Psoas muscle (tissue), 8 donors: ENCODE measurements around the gene PYDC1. TPM values are rescaled to one million over a fixed set of nuclear protein-coding genes. Genes with fewer than 3 reads are reported as not detected.
A peak's percentile ranks its signal among the peaks of the same experiment; 100 is the strongest.

Experiments
- ATAC-seq, 4 donors: fragments of 200-7000 bp; cut with Tn5 transposase; one replicate each; pipeline ENCODE4 v1.9.1; 2020; ENCODE audit warnings: moderate library complexity in 3 of 4, mild to moderate bottlenecking in 2 of 4
- DNase-seq, 2 donors: peaks; one replicate each; pipeline ENCODE4 v3.0.0-alpha.2; 2020
- H3K27ac ChIP-seq: fragments of 200-600 bp; one replicate; pipeline ENCODE4 v1.8.0; 2022
- H3K27me3 ChIP-seq, 3 donors: fragments of 200-600 bp in 1 of 3; one replicate each; pipeline versions ENCODE4 v1.6.1 to v1.8.0; 2013 to 2022; ENCODE audit warnings: low read length in 2 of 3, mild to moderate bottlenecking in 2 of 3, moderate library complexity in 1 of 3; ENCODE audit not compliant: insufficient read depth in 3 of 3
- H3K36me3 ChIP-seq, 2 donors: fragments of 200-600 bp in 1 of 2; one replicate each; pipeline versions ENCODE4 v1.6.1 to v1.8.0; 2013 to 2022; ENCODE audit warnings: low read depth in 1 of 2, mild to moderate bottlenecking in 1 of 2, moderate library complexity in 1 of 2; ENCODE audit not compliant: insufficient read depth in 1 of 2
- H3K4me1 ChIP-seq: fragments of 200-600 bp; one replicate; pipeline ENCODE4 v1.8.0; 2022
- H3K4me3 ChIP-seq: fragments of 200-600 bp; one replicate; pipeline ENCODE4 v1.8.0; 2022; ENCODE audit warnings: mild to moderate bottlenecking
- H3K9me3 ChIP-seq: fragments of 200-600 bp; one replicate; pipeline ENCODE4 v1.8.0; 2022
- WGBS, 3 donors: extraction: QIAGEN DNeasy Blood & Tissue Kit; methylation state at CpG; one replicate each; pipeline versions ENCODE4 v1.1.6 to v1.1.7; 2013; 5-methylcytosine and 5-hydroxymethylcytosine counted together
- intact Hi-C, 2 donors: fragments of 100-400 bp; cut with DNase I; formaldehyde crosslinking; loops; one replicate each; pipeline versions ENCODE4 v1.11.0 to v1.14.2; 2022
- polyA plus RNA-seq, 3 donors: library from polyadenylated mRNA; stranded (reverse); fragments of 200-250 nt; gene quantifications; one replicate each; pipeline ENCODE4 v1.2.3, GENCODE V29; 2013
- total RNA-seq, 4 donors: library from RNA; stranded (reverse); fragmentation: NEBNext Ultra II Directional in 2 of 4; extraction: Animal tissue kit (Norgen Biotek cat#: 25700) in 2 of 4; gene quantifications; one replicate each; pipeline versions ENCODE4 v1.2.1 to v1.2.4, GENCODE V29; 2021 to 2023
- TF ChIP-seq, protein P1 (sequence below): fragments of 200-600 bp; IDR thresholded peaks from one replicate; pipeline ENCODE4 v1.8.0; 2022; ENCODE audit warnings: antibody characterized with exemption
- donor health status: healthy with polysubstance abuse.
- donor health status: DM: no; HTN: no; CAD: no; lungs with moderate emphysema.
- donor health status: Bipolar disorder and iron deficiency.
- donor health status: healthy.
- donor health status: DM: yes; HTN: yes; CAD: no.
- donor health status: DM: no; HTN: no; CAD: no.
- donor health status: DM: no; HTN: no; CAD: no.
- donor health status: DM: yes; HTN: yes; CAD: no.

PYDC1 gene
- total and polyA plus RNA-seq, 7 donors, result not detected

DNA sequence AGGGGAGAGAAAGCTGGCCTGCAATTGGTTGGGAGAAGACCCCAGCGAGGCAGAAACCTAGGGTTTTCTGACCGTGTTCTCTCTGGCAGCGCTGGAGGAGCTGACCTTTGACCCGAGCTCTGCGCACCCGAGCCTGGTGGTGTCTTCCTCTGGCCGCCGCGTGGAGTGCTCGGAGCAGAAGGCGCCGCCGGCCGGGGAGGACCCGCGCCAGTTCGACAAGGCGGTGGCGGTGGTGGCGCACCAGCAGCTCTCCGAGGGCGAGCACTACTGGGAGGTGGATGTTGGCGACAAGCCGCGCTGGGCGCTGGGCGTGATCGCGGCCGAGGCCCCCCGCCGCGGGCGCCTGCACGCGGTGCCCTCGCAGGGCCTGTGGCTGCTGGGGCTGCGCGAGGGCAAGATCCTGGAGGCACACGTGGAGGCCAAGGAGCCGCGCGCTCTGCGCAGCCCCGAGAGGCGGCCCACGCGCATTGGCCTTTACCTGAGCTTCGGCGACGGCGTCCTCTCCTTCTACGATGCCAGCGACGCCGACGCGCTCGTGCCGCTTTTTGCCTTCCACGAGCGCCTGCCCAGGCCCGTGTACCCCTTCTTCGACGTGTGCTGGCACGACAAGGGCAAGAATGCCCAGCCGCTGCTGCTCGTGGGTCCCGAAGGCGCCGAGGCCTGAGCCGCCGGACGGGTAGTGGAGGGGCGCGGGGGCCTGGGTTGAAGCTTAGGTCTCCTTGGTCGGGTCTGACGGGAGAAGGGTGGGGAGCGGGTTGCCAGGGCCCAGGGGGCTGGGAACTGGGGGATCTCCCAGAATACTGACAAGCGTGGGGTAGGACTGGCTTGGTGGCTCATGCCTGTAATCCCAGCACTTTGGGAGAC, 7.4 kb upstream of the PYDC1 start:
- no peaks in the 10 kb centered on the region for H3K9me3 ChIP-seq
- H3K4me3 ChIP-seq, result no peak overlapping the region
- TF ChIP-seq, protein P1, sequence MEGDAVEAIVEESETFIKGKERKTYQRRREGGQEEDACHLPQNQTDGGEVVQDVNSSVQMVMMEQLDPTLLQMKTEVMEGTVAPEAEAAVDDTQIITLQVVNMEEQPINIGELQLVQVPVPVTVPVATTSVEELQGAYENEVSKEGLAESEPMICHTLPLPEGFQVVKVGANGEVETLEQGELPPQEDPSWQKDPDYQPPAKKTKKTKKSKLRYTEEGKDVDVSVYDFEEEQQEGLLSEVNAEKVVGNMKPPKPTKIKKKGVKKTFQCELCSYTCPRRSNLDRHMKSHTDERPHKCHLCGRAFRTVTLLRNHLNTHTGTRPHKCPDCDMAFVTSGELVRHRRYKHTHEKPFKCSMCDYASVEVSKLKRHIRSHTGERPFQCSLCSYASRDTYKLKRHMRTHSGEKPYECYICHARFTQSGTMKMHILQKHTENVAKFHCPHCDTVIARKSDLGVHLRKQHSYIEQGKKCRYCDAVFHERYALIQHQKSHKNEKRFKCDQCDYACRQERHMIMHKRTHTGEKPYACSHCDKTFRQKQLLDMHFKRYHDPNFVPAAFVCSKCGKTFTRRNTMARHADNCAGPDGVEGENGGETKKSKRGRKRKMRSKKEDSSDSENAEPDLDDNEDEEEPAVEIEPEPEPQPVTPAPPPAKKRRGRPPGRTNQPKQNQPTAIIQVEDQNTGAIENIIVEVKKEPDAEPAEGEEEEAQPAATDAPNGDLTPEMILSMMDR, result no peak
- peaks cover 8% of the 10 kb centered on the region for H3K4me1 ChIP-seq
- H3K27me3 ChIP-seq, result no peaks in the 10 kb centered on the region
- H3K27ac ChIP-seq, result no peak overlapping the region
- intact Hi-C loops, result no loop called here
- 80 to 81% (median 80%) methylated on average over 77 to 80 of the region's 80 CpGs for WGBS, 3 donors
- no peak for ATAC-seq
- peaks cover 3 to 56% of the 10 kb centered on the region in 2 donors for H3K36me3 ChIP-seq
- DNase-seq, result no peak

DNA sequence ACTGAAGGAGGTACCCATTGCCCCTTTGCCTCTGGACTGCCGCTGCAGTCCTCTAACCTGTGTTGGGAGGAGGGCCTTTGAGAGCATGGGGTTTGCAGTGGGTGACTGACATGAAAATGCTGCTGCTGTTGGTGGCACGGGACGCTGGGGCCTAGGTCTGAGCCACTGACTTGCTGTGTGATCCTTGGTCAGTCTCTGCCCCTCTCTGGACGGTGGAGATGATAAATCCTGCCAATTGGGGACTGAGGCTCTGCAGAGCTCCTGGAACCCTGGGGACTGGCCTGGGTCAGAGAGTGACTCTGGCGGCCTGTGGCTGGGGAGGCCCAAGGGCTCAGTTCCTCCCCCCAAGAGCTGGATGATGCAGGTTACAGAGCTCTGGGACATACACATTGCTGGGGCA, 6.1 kb upstream of the PYDC1 start:
- no peaks in the 10 kb centered on the region for H3K9me3 ChIP-seq
- H3K4me1 ChIP-seq, result peaks cover 19% of the 10 kb centered on the region
- H3K27me3 ChIP-seq, result no peaks in the 10 kb centered on the region
- peaks cover 3 to 63% of the 10 kb centered on the region in 2 donors for H3K36me3 ChIP-seq
- no peak overlapping the region for H3K27ac ChIP-seq
- 88 to 90% (median 89%) methylated on average over 5 of the region's 5 CpGs for WGBS, 3 donors
- no peak for ATAC-seq
- TF ChIP-seq, protein P1, result no peak
- H3K4me3 ChIP-seq, result no peak overlapping the region
- no peak for DNase-seq
- intact Hi-C loops, result no loop called here

DNA sequence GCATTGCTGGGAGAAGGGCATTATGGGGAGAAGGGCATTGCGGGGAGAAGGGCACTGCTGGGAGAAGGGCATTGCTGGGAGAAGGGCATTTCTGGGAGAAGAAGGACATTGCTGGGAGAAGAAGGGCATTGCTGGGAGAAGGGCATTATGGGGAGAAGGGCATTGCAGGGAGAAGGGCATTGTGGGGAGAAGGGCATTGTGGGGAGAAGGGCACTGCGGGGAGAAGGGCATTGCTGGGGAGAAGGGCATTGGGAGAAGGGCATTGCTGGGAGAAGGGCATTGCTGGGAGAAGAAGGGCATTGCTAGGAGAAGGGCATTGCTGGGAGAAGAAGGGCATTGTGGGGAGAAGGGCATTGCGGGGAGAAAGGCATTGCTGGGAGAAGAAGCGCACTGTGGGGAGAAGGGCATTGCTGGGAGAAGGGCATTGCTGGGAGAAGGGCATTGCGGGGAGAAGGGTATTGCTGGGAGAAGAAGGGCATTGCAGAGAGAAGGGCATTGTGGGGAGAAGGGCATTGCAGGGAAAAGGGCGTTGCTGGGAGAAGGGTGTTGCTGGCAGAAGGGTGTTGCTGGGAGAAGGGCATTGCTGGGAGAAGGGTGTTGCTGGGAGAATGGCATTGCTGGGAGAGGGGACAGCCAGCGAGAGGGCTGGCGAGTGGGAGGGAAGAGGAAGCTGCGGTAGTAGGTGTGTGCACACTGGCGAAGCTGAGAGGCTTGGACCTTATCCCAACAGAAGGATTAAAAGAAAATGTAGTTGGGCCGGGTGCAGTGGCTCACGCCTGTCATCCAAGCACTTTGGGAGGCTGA, 4.6 kb upstream of the PYDC1 start:
- TF ChIP-seq, protein P1, result no peak
- H3K27me3 ChIP-seq, result no peaks in the 10 kb centered on the region
- peaks cover 3 to 64% of the 10 kb centered on the region in 2 donors for H3K36me3 ChIP-seq
- ATAC-seq, result peak; percentile 30 to 44 (median 31)
- 50 to 57% (median 56%) methylated on average over 12 of the region's 12 CpGs for WGBS, 3 donors
- DNase-seq, result no peak
- H3K27ac ChIP-seq, result peak overlapping the region; percentile 36
- no peaks in the 10 kb centered on the region for H3K9me3 ChIP-seq
- peaks cover 31% of the 10 kb centered on the region for H3K4me1 ChIP-seq
- intact Hi-C loops, result no loop called here
- H3K4me3 ChIP-seq, result no peak overlapping the region

DNA sequence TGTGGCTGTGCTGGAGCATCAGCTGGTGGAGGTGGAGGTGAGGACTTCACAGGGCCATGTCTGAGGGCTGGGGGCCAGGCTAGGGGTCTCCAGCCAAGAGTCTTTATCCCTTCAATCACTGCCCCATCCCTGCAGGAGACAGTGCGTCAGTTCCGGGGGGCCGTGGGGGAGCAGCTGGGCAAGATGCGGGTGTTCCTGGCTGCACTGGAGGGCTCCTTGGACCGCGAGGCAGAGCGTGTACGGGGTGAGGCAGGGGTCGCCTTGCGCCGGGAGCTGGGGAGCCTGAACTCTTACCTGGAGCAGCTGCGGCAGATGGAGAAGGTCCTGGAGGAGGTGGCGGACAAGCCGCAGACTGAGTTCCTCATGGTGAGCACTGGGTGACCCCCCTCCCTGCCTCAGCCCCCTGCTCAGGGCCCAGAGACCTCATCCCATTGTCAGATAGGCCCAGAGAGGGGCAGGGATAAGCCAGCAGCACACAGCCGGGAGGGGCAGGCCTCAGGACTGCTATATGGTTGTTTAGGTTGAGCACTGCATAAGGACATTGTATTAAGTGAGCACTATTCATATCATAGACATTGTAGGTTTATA, 2.3 kb upstream of the PYDC1 start:
- no peaks in the 10 kb centered on the region for H3K9me3 ChIP-seq
- peaks cover 0 to 50% of the 10 kb centered on the region in 2 donors for H3K36me3 ChIP-seq
- H3K27ac ChIP-seq, result no peak overlapping the region
- DNase-seq (no peak), ATAC-seq (no peak)
- no peaks in the 10 kb centered on the region for H3K27me3 ChIP-seq
- intact Hi-C loops, result loop anchor here (5.0 to 10.0 kb wide), 4 partner anchors 37 to 236 kb away; partner anchors contain the start of genes ARMC5 (in 1 of the 2), FUS (in 1 of the 2) and ZNF843 (in 1 of the 2)
- no peak overlapping the region for H3K4me3 ChIP-seq
- WGBS, 3 donors, result 88 to 90% (median 89%) methylated on average over 15 of the region's 15 CpGs
- H3K4me1 ChIP-seq, result peaks cover 41% of the 10 kb centered on the region
- TF ChIP-seq, protein P1, result no peak
